Naive thymus-derived CD4-positive, alpha-beta T cell (primary cell): ENCODE measurements around the gene MYT1. TPM values are rescaled to one million over a fixed set of nuclear protein-coding genes. Genes with fewer than 3 reads are reported as not detected.

Experiments
- ATAC-seq: fragments of 150-1000 bp; cut with Tn5 transposase; 2 replicates; pipeline ENCODE4 v1.10.0; 2021; ENCODE audit warnings: mild to moderate bottlenecking, moderate library complexity
- CTCF ChIA-PET: fragments of 350-600 bp; sonication (Branson Sonifier 250); formaldehyde crosslinking; loops from one replicate; lab custom pipeline; 2021; ENCODE audit warnings: antibody characterized with exemption; lab: Charles Lee
- POLR2A ChIA-PET: fragments of 350-600 bp; sonication (Branson Sonifier 250); formaldehyde crosslinking; loops from one replicate; lab custom pipeline; 2021; ENCODE audit warnings: antibody characterized with exemption, inconsistent platforms; lab: Charles Lee
- DNase-seq, 9 donors: peaks; one replicate each; pipeline versions ENCODE4 v3.0.0 to v3.0.0-alpha.2; 2020 to 2022; ENCODE audit warnings: mixed read lengths in 1 of 9
- H3K27ac ChIP-seq: one replicate; pipeline ENCODE4 v1.7.0; 2013; ENCODE audit warnings: mild to moderate bottlenecking, low read depth, low read length, moderate library complexity
- H3K27me3 ChIP-seq, 2 donors: one replicate each; pipeline ENCODE4 v1.7.0; 2013; ENCODE audit warnings: low read length in 2 of 2, mild to moderate bottlenecking in 2 of 2, moderate library complexity in 2 of 2; ENCODE audit not compliant: control insufficient read depth in 2 of 2, insufficient read depth in 2 of 2
- H3K36me3 ChIP-seq, 3 experiments: 1 replicate in 2 of 3; 2 replicates in 1 of 3; pipeline ENCODE4 v1.7.0; 2013; ENCODE audit warnings: low read length in 3 of 3, mild to moderate bottlenecking in 3 of 3, moderate library complexity in 1 of 3; ENCODE audit not compliant: insufficient read depth in 3 of 3, control insufficient read depth in 2 of 3
- H3K4me1 ChIP-seq, 2 donors: one replicate each; pipeline ENCODE4 v1.7.0; 2013; ENCODE audit warnings: low read length in 2 of 2, mild to moderate bottlenecking in 2 of 2, moderate library complexity in 1 of 2; ENCODE audit not compliant: control insufficient read depth in 2 of 2, insufficient read depth in 2 of 2
- H3K4me3 ChIP-seq: 2 replicates; pipeline ENCODE4 v1.7.0; 2013; ENCODE audit warnings: mild to moderate bottlenecking, low read length
- H3K9me3 ChIP-seq, 3 experiments: 1 replicate in 2 of 3; 2 replicates in 1 of 3; pipeline ENCODE4 v1.7.0; 2013; ENCODE audit warnings: low read length in 3 of 3; ENCODE audit not compliant: control insufficient read depth in 2 of 3
- H3K27ac Mint-ChIP-seq, 9 donors: one replicate each; pipeline ENCODE4 v1.8.0; 2020 to 2022; ENCODE audit warnings: mixed read lengths in 9 of 9, mild to moderate bottlenecking in 8 of 9, moderate library complexity in 5 of 9, inconsistent platforms in 2 of 9
- H3K27me3 Mint-ChIP-seq, 5 donors: one replicate each; pipeline ENCODE4 v1.8.0; 2021 to 2022; ENCODE audit warnings: mixed read lengths in 5 of 5, mild to moderate bottlenecking in 1 of 5
- H3K36me3 Mint-ChIP-seq, 5 donors: one replicate each; pipeline ENCODE4 v1.8.0; 2020 to 2022; ENCODE audit warnings: mixed read lengths in 5 of 5, mild to moderate bottlenecking in 3 of 5, inconsistent platforms in 1 of 5
- H3K4me1 Mint-ChIP-seq, 7 donors: one replicate each; pipeline ENCODE4 v1.8.0; 2020 to 2022; ENCODE audit warnings: mixed read lengths in 7 of 7, mild to moderate bottlenecking in 3 of 7, inconsistent platforms in 1 of 7
- H3K4me3 Mint-ChIP-seq, 10 donors: one replicate each; pipeline ENCODE4 v1.8.0; 2020 to 2022; ENCODE audit warnings: mild to moderate bottlenecking in 10 of 10, mixed read lengths in 10 of 10, moderate library complexity in 6 of 10, inconsistent platforms in 2 of 10
- H3K9me3 Mint-ChIP-seq, 11 donors: one replicate each; pipeline ENCODE4 v1.8.0; 2020 to 2022; ENCODE audit warnings: mixed read lengths in 11 of 11, mild to moderate bottlenecking in 4 of 11, inconsistent platforms in 1 of 11, moderate library complexity in 1 of 11
- intact Hi-C, 2 donors: fragments of 100-400 bp; cut with micrococcal nuclease; formaldehyde crosslinking; loops; one replicate each; pipeline ENCODE4 v1.15.1; 2023
- polyA plus RNA-seq, 2 donors: library from polyadenylated mRNA; unstranded; fragments of 300-500 nt; fragmentation: Illumina TruSeq; gene quantifications; one replicate each; pipeline ENCODE4 v1.2.3, GENCODE V29; 2021
- total RNA-seq, 6 experiments: library from RNA in 5 of 6; stranded (reverse) in 5 of 6; gene quantifications; 1 replicate in 5 of 6; 2 replicates in 1 of 6; pipeline ENCODE4 v1.2.3 and lab custom pipeline; 2021 to 2026

Gene MYT1
- total and polyA plus RNA-seq, 7 experiments from 2014 or later, result not detected

DNA sequence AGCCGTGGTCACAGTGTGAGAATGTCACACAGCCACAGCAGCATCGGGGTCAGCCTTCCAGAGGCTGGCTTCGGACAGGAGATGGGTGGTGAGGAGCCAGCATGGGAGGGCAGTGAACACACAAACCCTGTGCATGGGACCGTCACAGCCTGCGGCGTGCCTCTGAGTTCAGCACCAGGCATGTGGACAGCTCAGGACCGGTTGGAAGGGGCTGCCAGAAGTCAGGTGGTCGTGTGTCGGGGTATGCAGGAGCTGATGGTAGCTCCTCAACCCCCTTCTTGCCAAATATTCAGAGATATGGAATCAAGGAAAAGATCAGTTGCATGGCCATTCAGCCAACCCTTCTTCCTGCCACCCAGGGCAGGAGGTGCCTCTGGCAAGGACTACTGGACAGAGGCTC lies 28.2 kb downstream of the MYT1 start:
- no peak overlapping the region for H3K4me3 Mint-ChIP-seq
- H3K36me3 Mint-ChIP-seq, result no peaks in the 10 kb centered on the region
- Histone ChIP-seq H3K27me3 (no peaks in the 10 kb centered on the region), H3K36me3 (no peaks in the 10 kb centered on the region), H3K9me3 (no peaks in the 10 kb centered on the region), H3K27ac (no peak overlapping the region), H3K4me1 (no peaks in the 10 kb centered on the region), H3K4me3 (no peak overlapping the region)
- DNase-seq (no peak), ATAC-seq (no peak)
- ChIA-PET POLR2A (no interaction called here), CTCF (no interaction called here)
- peaks cover 0 to 28% (median 6%) of the 10 kb centered on the region in 5 donors for H3K27me3 Mint-ChIP-seq
- peaks cover 0 to 3% (median 0%) of the 10 kb centered on the region in 11 donors for H3K9me3 Mint-ChIP-seq
- intact Hi-C loops, result no loop called here
- H3K4me1 Mint-ChIP-seq, result peaks cover 0 to 4% (median 0%) of the 10 kb centered on the region in 7 donors
- H3K27ac Mint-ChIP-seq, result no peak overlapping the region

DNA sequence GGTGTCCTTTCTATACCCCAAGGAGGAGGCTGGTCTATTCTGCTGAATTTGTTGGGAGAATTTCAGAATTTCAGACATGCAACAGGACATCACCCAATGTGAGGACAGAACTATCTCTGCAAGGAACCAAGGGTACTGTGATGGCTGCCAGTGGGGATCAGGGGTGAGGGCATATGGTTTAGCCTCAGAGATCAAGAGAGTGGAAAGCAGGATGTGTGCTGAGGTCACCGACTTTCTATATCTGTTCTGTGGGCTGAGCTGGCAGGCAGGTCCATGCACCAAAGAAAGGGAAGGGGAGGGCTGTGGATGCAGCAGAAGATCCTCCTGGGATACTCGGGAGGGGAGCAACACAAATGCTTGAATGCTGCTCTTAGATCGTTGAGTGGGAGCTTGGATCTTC lies 28.8 kb downstream of the MYT1 start:
- Mint-ChIP-seq H3K27ac (no peak overlapping the region), H3K4me1 (peaks cover 0 to 4% (median 0%) of the 10 kb centered on the region in 7 donors), H3K36me3 (no peaks in the 10 kb centered on the region), H3K4me3 (no peak overlapping the region), H3K9me3 (peaks cover 0 to 3% (median 0%) of the 10 kb centered on the region in 11 donors), H3K27me3 (peaks cover 0 to 28% (median 6%) of the 10 kb centered on the region in 5 donors)
- DNase-seq (no peak), ATAC-seq (no peak)
- Histone ChIP-seq H3K4me1 (no peaks in the 10 kb centered on the region), H3K4me3 (no peak overlapping the region), H3K27me3 (no peaks in the 10 kb centered on the region), H3K36me3 (no peaks in the 10 kb centered on the region), H3K9me3 (no peaks in the 10 kb centered on the region), H3K27ac (no peak overlapping the region)
- ChIA-PET POLR2A (no interaction called here), CTCF (no interaction called here)
- intact Hi-C loops, result no loop called here

DNA sequence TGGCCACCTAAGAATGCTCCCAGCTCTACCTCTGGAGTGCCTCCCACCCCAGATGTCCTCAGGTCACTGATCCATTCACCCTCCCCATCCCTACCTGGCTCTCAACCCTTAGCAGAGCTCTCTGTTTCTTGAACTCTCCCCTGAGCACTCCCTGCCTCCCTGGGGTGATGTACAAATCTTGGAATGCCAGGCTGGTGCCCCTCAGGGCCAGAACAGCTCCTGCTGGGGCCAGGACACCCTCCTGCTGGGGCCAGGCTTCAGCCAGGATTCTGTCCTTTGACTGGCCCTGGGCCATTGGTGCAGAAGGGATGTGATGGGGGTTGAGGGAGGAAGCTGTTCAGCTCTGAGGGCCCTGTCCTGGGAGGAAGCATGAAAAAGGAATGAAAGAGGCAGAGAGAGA lies 30.0 kb downstream of the MYT1 start:
- ChIA-PET POLR2A (no interaction called here), CTCF (no interaction called here)
- Histone ChIP-seq H3K4me1 (no peaks in the 10 kb centered on the region), H3K36me3 (no peaks in the 10 kb centered on the region), H3K27me3 (no peaks in the 10 kb centered on the region), H3K27ac (no peak overlapping the region), H3K9me3 (no peaks in the 10 kb centered on the region), H3K4me3 (no peak overlapping the region)
- intact Hi-C loops, result no loop called here
- H3K4me1 Mint-ChIP-seq, result peaks cover 0 to 4% (median 0%) of the 10 kb centered on the region in 7 donors
- peaks cover 0 to 1% (median 0%) of the 10 kb centered on the region in 11 donors for H3K9me3 Mint-ChIP-seq
- peaks cover 0 to 28% (median 6%) of the 10 kb centered on the region in 5 donors for H3K27me3 Mint-ChIP-seq
- ATAC-seq (no peak), DNase-seq (no peak)
- H3K36me3 Mint-ChIP-seq, result no peaks in the 10 kb centered on the region
- no peak overlapping the region for H3K27ac Mint-ChIP-seq
- no peak overlapping the region for H3K4me3 Mint-ChIP-seq

DNA sequence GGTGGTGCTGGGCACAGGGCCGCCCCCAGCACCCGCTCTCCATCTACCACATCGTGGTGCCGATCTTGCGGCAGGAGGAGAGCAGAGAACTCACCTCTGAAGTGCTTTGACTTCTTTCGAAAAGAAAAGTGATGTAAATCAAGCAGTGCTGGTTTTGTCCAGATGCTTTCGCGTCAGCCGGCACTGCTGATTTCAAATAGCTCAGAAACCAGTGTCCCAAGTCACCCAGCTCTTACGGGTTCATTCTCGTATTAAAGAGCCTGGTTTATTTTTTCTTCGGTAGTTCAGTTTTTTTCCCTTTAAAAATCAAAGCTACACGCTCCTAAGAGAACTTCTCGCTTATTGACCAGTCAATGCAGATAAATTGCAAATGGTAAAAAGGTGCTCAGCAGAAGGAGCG lies 32.1 kb downstream of the MYT1 start:
- Mint-ChIP-seq H3K9me3 (peaks cover 0 to 2% (median 0%) of the 10 kb centered on the region in 11 donors), H3K36me3 (no peaks in the 10 kb centered on the region), H3K4me1 (peaks cover 0 to 4% (median 0%) of the 10 kb centered on the region in 7 donors), H3K4me3 (no peak overlapping the region), H3K27ac (peak overlapping the region in 1 of 9 donors; percentile 53), H3K27me3 (peaks cover 0 to 27% (median 13%) of the 10 kb centered on the region in 5 donors)
- DNase-seq (no peak), ATAC-seq (no peak)
- Histone ChIP-seq H3K4me3 (no peak overlapping the region), H3K36me3 (no peaks in the 10 kb centered on the region), H3K9me3 (no peaks in the 10 kb centered on the region), H3K27me3 (no peaks in the 10 kb centered on the region), H3K27ac (no peak overlapping the region), H3K4me1 (no peaks in the 10 kb centered on the region)
- CTCF ChIA-PET, result interaction anchor here (0.5 kb wide), 1 partner anchor 428 kb away, joined by 3 read pairs; no protein-coding TSS in a partner anchor
- intact Hi-C loops, result no loop called here
- POLR2A ChIA-PET, result no interaction called here

DNA sequence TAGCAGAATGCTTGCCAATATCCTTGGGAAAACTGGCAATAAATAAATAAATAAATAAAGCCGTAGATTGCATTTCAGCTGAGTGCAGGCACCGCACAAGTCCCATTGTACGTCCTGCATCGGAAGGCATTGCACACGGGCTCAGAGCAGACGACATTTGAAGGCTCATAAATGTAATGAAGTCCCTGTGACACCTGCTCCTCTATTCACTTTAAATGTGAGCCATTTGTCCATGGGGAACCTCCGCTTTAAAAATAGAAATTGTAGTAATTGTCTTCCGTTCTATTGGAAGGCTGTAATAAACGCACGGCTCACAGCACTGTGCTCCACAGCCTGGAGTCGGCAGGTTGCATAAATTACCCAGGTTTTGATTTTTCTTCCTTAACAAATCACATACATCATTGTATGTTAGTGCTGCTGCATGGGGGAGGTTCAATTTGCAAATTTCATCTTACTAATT lies 32.6 kb downstream of the MYT1 start:
- H3K36me3 Mint-ChIP-seq, result no peaks in the 10 kb centered on the region
- no peaks in the 10 kb centered on the region for H3K27me3 ChIP-seq
- H3K9me3 ChIP-seq, result no peaks in the 10 kb centered on the region
- H3K36me3 ChIP-seq, result no peaks in the 10 kb centered on the region
- DNase-seq (no peak), ATAC-seq (no peak)
- no peaks in the 10 kb centered on the region for H3K4me1 ChIP-seq
- peaks cover 0 to 23% (median 11%) of the 10 kb centered on the region in 5 donors for H3K27me3 Mint-ChIP-seq
- H3K4me3 ChIP-seq, result no peak overlapping the region
- no peak overlapping the region for H3K27ac Mint-ChIP-seq
- H3K4me1 Mint-ChIP-seq, result peaks cover 0 to 4% (median 0%) of the 10 kb centered on the region in 7 donors
- H3K27ac ChIP-seq, result no peak overlapping the region
- H3K9me3 Mint-ChIP-seq, result peaks cover 0 to 2% (median 0%) of the 10 kb centered on the region in 11 donors
- CTCF ChIA-PET, result no interaction called here
- POLR2A ChIA-PET, result no interaction called here
- intact Hi-C loops, result no loop called here
- no peak overlapping the region for H3K4me3 Mint-ChIP-seq

DNA sequence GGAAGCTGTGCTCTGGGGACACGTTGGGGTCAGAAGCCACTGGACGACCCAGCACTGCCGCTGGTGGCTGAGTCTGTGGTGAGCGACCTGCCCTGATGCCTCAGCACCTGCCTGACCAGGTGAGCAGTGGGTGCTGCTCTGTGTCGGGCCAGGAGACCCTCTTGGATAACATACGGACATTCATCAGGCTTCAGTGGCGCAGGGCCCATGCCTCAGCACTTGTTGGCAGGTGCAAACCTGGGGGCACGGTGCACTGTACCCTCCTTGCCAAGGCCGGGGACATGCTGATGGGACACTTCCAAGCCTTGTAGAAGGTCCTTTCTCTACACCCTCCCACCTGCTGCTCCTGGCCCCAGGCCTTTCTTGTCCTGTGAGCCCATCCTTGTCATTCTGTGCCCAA lies 34.1 kb downstream of the MYT1 start:
- POLR2A ChIA-PET, result no interaction called here
- DNase-seq (no peak), ATAC-seq (no peak)
- Histone ChIP-seq H3K27ac (no peak overlapping the region), H3K27me3 (no peaks in the 10 kb centered on the region), H3K36me3 (no peaks in the 10 kb centered on the region), H3K4me1 (no peaks in the 10 kb centered on the region), H3K4me3 (no peak overlapping the region), H3K9me3 (no peaks in the 10 kb centered on the region)
- Mint-ChIP-seq H3K4me3 (no peak overlapping the region), H3K9me3 (peaks cover 0 to 2% (median 0%) of the 10 kb centered on the region in 11 donors), H3K4me1 (no peaks in the 10 kb centered on the region), H3K27me3 (peaks cover 0 to 12% (median 9%) of the 10 kb centered on the region in 5 donors), H3K27ac (no peak overlapping the region), H3K36me3 (no peaks in the 10 kb centered on the region)
- CTCF ChIA-PET, result no interaction called here
- intact Hi-C loops, result no loop called here

DNA sequence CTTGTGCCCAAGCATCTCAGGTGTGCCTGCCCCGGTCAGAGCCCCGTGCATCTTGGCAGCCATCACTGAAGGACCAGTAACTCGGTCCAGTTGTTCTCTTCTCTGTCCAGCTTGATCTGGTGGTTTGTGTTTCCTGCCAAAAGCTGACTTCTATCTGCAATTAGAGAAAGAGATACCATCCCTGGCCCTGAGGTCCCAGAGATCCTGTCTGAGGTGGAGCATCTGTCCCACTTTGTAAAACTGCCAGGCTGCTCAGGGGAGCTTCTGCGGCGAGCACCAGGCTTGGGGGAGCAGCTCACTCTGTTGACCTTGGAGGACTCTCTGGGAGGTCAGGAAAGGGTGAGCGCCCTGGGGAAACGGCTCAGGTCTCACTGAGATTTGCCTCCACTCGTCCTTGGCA lies 35.1 kb downstream of the MYT1 start:
- H3K27ac ChIP-seq, result no peak overlapping the region
- H3K4me1 ChIP-seq, result no peaks in the 10 kb centered on the region
- H3K27me3 ChIP-seq, result no peaks in the 10 kb centered on the region
- no peak for DNase-seq
- Mint-ChIP-seq H3K27ac (no peak overlapping the region), H3K9me3 (peaks cover 0 to 2% (median 0%) of the 10 kb centered on the region in 11 donors), H3K4me3 (no peak overlapping the region), H3K27me3 (peaks cover 0 to 12% (median 7%) of the 10 kb centered on the region in 5 donors), H3K36me3 (no peaks in the 10 kb centered on the region), H3K4me1 (no peaks in the 10 kb centered on the region)
- intact Hi-C loops, result no loop called here
- ChIA-PET POLR2A (no interaction called here), CTCF (no interaction called here)
- H3K9me3 ChIP-seq, result no peaks in the 10 kb centered on the region
- H3K36me3 ChIP-seq, result no peaks in the 10 kb centered on the region
- no peak for ATAC-seq
- H3K4me3 ChIP-seq, result no peak overlapping the region
